NCI-H1092 treated with DMSO at 0.1 percent for 48 hours (cell line): Measurements from ENCODE around the gene MLLT1.

Experiments used
- DNase-seq: peaks from one replicate; lab custom pipeline; 2025; lab: John Stamatoyannopoulos, UW

Gene MLLT1

DNA sequence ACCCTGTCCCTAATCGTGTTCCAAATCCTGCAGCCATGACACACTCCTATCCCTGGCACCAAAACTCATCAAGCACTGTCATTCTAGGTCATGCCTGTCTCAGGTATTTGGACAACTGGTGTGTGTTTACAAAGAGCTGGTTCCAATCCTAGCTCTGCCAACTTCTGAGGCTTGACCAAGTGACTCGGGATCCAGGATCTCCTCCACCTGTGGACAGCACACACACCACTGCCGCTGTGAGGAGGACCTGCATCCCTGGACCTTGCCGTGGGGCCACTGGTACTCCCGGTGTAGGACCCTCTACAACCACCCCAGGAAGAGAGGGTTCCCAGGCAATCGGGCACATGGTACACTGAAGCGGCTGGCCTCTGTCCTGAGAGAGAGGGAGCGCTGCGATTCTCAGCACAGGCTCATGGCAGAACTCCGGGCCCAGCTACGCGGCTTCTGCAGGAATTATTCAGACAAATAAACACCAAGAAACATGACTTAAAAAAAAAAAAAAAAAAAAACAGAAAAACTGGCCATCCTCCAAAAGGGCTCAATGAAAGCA is 20.4 kb downstream of the MLLT1 start:
- DNase-seq, result no peak

GRCh38 chr19:6258812-6259311 is 20.9 kb downstream of the MLLT1 start:
- no peak for DNase-seq

- no peak for DNase-seq
Observed at GRCh38 chr19:6253954-6254733, 25.6 kb downstream of the MLLT1 start.

GRCh38 chr19:6252066-6252465 is 27.7 kb downstream of the MLLT1 start:
- no peak for DNase-seq

GRCh38 chr19:6250909-6251308 is 28.9 kb downstream of the MLLT1 start:
- DNase-seq, result no peak

- no peak for DNase-seq
Observed at GRCh38 chr19:6250024-6250615, 29.7 kb downstream of the MLLT1 start.

DNA sequence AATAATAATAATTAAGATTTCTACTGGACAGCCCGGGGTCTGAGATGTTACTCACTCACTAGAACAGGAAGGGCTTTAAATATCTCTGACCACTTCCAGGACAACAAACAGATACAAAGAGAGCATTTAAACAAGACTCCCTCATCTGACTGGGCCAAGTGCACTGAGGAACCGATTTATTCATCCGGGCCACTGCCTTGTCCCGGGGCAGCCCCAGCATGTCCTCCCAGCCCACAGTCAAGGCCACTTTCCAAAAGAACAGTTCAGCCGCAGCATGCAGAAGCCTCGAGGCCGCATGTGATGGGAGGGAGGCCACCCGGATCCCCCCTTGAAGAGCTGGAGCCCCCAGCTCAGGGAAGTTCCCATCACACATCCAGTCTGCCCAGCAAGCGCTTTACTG is 30.5 kb downstream of the MLLT1 start:
- DNase-seq, result no peak

- DNase-seq, result no peak
Observed at GRCh38 chr19:6248844-6249243, 30.9 kb downstream of the MLLT1 start.

DNA sequence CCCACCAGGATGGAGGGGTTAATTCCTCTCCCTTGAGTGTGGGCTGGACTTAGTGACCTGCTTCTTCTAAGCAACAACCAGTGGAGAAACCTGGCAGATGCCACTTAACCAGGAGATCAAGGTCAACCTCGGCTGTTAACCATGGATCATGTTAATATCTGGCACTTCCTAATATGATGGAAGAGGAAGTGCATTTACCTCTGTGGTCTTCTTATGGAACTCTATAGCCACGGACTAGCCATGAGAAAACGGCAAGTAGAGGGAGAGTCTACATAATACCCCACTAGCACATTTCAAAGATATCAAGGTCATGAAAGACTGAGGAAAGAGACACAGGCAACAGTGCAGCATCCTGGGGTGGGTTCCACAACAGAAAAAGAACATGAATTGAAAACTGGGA is 31.4 kb downstream of the MLLT1 start:
- no peak for DNase-seq

- no peak for DNase-seq
Observed at GRCh38 chr19:6247007-6247288, 32.8 kb downstream of the MLLT1 start.

- DNase-seq, result no peak
Observed at GRCh38 chr19:6246174-6247006, 33.4 kb downstream of the MLLT1 start.

- DNase-seq, result no peak
Observed at GRCh38 chr19:6242677-6243076, 37.1 kb downstream of the MLLT1 start.

DNA sequence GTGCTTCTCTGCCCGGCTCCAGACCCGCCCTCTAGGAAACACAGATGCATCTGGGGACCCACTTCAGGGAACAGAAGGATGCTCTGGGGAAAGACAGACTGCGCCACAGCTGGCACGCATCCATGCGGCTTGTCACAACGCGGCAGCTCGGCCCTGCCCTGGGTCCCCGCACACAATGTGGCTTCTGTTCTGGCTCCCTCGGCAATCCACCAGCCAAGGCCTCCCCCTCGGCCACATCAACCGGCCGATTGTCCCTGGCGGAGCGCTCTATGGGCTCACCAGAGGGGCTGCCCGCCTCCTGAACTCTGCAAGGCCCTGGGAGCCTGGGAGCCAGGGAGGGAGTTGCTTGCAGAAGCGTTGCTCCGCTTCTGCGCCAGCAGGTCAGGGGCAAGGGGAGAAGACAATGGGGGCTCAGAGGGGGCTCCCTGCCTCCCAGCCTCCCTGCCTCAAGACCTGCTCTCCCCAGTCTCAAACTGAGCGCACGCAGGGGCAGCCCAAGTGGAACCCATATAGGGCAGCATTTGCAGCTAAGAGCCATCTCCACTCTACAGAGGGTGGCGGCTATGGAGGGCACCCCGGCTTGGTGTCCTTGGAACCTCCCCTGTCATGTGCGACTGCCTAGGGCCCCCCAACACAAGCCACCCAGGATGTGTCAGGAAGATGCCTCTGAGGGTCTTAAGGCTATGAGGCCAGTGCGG is 37.9 kb downstream of the MLLT1 start:
- DNase-seq, result no peak

DNA sequence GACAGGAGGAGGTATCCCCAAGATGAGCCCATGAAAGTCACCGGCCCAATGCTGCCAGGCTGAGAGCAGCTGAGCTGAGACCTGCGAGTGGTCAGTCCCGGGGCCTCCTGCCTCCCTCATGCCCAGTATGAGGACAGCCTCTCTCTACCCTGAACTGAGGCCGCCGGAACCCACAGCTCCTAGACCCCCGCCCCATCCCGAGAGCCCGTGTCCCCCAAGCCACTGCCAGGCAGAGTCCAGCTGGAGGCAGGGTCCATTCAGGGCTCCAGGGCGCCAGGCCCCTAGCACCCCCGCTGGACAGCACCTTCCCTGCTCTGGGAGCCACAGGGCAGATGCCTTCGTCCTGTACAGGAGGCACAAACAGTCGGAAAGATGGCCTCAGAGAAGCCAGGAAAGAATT is 38.7 kb downstream of the MLLT1 start:
- DNase-seq, result no peak

GRCh38 chr19:6239871-6240676 is 39.7 kb downstream of the MLLT1 start:
- DNase-seq, result no peak

DNA sequence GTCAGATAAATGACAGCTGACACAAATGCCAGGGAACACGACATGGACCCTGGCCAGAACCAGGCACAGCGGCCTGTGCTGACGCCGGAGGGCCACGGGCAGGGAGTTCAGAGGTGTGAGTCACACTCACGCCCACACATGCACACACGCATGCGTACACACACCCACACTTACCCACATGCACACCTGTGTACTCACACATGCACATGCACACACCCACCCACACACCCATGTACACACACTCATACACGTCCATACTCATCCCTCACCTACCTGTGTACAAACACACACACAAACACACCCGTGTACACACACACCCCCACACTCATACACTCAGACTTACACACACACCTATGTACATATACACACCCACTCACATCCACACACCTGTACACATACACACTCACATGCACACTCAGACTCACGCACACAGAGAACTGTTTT is 40.4 kb downstream of the MLLT1 start:
- no peak for DNase-seq

GRCh38 chr19:6238643-6239281 is 41.0 kb downstream of the MLLT1 start:
- DNase-seq, result peak; percentile 51

DNA sequence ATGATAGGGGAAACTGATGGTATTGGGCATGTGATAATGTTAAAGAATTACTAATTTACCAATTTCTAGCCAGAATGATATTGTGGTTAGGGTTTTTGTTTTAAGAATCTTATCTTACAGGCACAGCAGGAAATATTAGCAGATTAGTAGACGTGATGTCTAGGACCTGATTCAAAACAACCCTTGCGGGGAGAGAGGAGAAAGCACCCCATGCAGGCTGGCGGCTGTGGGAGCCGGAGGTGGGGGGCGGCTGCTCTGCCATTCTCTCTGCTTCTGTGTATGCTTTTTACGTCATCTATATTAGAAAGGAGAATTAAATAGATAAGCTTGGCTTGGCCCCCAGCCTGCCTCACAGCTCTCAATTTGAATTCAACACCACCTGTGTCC is 41.5 kb downstream of the MLLT1 start:
- no peak for DNase-seq

DNA sequence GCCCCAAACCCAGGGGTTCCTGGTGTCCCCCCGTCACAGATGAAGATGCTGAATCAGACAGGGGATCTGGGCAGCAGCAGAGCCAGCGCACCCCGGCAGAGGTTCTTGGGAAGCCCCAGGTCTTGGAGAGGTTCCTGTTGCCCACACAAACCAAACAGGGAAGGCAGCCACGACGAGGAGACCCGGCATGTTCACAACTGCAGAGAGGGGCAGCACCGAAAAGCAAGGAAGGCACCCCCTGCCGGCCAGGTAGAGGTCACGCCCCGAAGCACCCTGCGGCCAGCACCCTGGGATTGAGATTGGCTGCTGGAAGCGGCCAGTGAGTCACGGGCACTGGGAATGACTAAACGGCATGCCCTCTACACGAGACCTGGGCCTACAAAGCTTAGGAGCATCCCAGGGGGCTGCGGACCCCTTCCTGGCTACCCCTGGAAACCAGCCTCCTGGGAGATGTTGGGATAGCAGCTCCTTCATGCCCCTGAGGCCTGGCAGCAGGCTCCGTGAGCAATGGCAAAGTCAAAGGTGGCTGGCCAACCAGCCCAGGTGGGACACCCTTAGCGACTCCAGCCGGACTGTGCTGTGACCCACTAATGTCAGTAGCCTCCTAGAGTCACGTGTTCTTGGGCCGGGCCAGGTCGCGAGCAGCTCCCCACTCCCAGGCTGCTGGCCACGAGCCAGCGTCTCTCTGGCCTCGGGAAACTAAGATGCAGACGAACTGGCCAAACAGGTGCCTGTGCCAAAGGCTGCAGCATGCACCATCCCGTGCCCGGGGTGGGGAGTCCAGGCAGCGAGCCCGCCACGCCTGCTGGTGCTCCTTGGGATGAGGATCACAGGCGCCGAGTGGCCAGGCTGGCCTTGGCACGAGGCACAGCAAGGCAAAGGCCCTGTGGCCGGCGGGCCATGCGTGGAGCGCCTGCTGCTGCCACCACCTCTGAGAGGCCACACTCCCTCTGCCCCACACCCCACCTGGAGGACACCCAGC is 43.2 kb downstream of the MLLT1 start:
- DNase-seq, result no peak
